Spleen (tissue), 11 donors: ENCODE measurements around the gene PCNX3. TPM values are rescaled to one million over a fixed set of nuclear protein-coding genes. Genes with fewer than 3 reads are reported as not detected.

ENCODE experiments used
- DNase-seq: peaks from one replicate; pipeline ENCODE4 v3.0.0-alpha.2; 2020
- H3K27ac ChIP-seq, 8 donors: fragments of 200-600 bp; sonication (generic) in 7 of 8; 1 replicate in 4 of 8; 2 replicates in 4 of 8; pipeline versions ENCODE4 v1.5.0 to v1.8.0; 2016 to 2021; ENCODE audit warnings: inconsistent platforms in 4 of 8, mild to moderate bottlenecking in 4 of 8, moderate library complexity in 1 of 8
- H3K27me3 ChIP-seq, 7 donors: fragments of 200-600 bp; sonication (generic) in 6 of 7; replicated peaks in 1 of 7; 1 replicate in 4 of 7; 2 replicates in 3 of 7; pipeline versions ENCODE4 v1.5.0 to v1.8.0; 2016 to 2021; ENCODE audit warnings: inconsistent platforms in 3 of 7, mild to moderate bottlenecking in 1 of 7
- H3K36me3 ChIP-seq, 6 donors: fragments of 200-600 bp; sonication (generic) in 5 of 6; 1 replicate in 4 of 6; 2 replicates in 2 of 6; pipeline versions ENCODE4 v1.5.0 to v1.8.0; 2016 to 2021; ENCODE audit warnings: inconsistent platforms in 2 of 6
- H3K4me1 ChIP-seq, 6 donors: fragments of 200-600 bp; sonication (generic) in 5 of 6; 1 replicate in 3 of 6; 2 replicates in 3 of 6; pipeline versions ENCODE4 v1.5.0 to v1.8.0; 2016 to 2021; ENCODE audit warnings: inconsistent platforms in 3 of 6
- H3K4me3 ChIP-seq, 8 donors: fragments of 200-600 bp; sonication (generic) in 7 of 8; 1 replicate in 4 of 8; 2 replicates in 4 of 8; pipeline versions ENCODE4 v1.5.0 to v1.8.0; 2016 to 2021; ENCODE audit warnings: inconsistent platforms in 4 of 8, mild to moderate bottlenecking in 4 of 8, moderate library complexity in 2 of 8
- H3K9me3 ChIP-seq, 8 donors: fragments of 200-600 bp; sonication (generic) in 7 of 8; 1 replicate in 4 of 8; 2 replicates in 4 of 8; pipeline versions ENCODE4 v1.5.0 to v1.8.0; 2016 to 2021; ENCODE audit warnings: inconsistent platforms in 4 of 8
- CTCF ChIP-seq, 11 experiments: fragments of 200-600 bp in 7 of 11; fragments of 450-650 bp in 4 of 11; sonication (generic) in 4 of 11; IDR thresholded peaks in 8 of 11; conservative IDR thresholded peaks in 3 of 11; 1 replicate in 7 of 11; 2 replicates in 4 of 11; pipeline versions ENCODE4 v1.4.0 to v1.8.0; 2016 to 2021; ENCODE audit warnings: antibody characterized with exemption in 11 of 11, inconsistent platforms in 4 of 11, mild to moderate bottlenecking in 1 of 11
- POLR2A ChIP-seq, 3 donors: fragments of 450-650 bp; IDR thresholded peaks; one replicate each; pipeline ENCODE4 v1.5.1; 2017; ENCODE audit warnings: antibody characterized with exemption in 3 of 3, mild to moderate bottlenecking in 1 of 3
- POLR2AphosphoS5 ChIP-seq, 3 donors: sonication (generic); formaldehyde crosslinking; IDR thresholded peaks; one replicate each; pipeline ENCODE4 v1.5.1; 2017; ENCODE audit warnings: antibody characterized with exemption in 3 of 3
- WGBS, 5 donors: extraction: QIAGEN DNeasy Blood & Tissue Kit in 3 of 5; methylation state at CpG; one replicate each; pipeline versions ENCODE4 v1.1.5 to v1.1.7; 2013 to 2018; 5-methylcytosine and 5-hydroxymethylcytosine counted together
- intact Hi-C: fragments of 100-400 bp; cut with DNase I; formaldehyde crosslinking; loops from one replicate; pipeline ENCODE4 v1.15.0; 2023; ENCODE audit warnings: low total_unique reads
- polyA plus RNA-seq, 3 donors: library from polyadenylated mRNA; stranded (reverse); fragments of 200-250 nt; gene quantifications; one replicate each; pipeline ENCODE4 v1.2.1, GENCODE V29; 2013
- total RNA-seq, 7 donors: library from RNA; depleted of rRNA in 3 of 7; stranded (reverse); fragments of >200 nt in 3 of 7; fragmentation: NEBNext Ultra II Directional in 4 of 7; extraction: Animal tissue kit (Norgen Biotek cat#: 25700) in 4 of 7; gene quantifications; one replicate each; pipeline versions ENCODE4 v1.1.0 to v1.2.1, GENCODE V29; 2016 to 2021
- donor health status: healthy with polysubstance abuse.
- donor health status: DM: no; HTN: no; CAD: no; lungs with moderate emphysema.
- donor health status: DM: no; HTN: no; CAD: no.
- donor health status: Bipolar disorder and iron deficiency.
- donor health status: healthy.
- donor health status: DM: no; HTN: no; CAD: no.
- donor health status: DM: yes; HTN: yes; CAD: no.

The PCNX3 gene
- total and polyA plus RNA-seq, 10 donors: 9.2 to 51.3 (median 46.9) TPM

- intact Hi-C loops: no loop called here
- peaks cover 54 to 81% (median 70%) of the 10 kb centered on the region in 6 donors for H3K4me1 ChIP-seq
- 60 to 78% (median 71%) methylated on average over 3 of the region's 3 CpGs for WGBS, 5 donors
- DNase-seq: no peak
- no peaks in the 10 kb centered on the region for H3K27me3 ChIP-seq
- H3K4me3 ChIP-seq: peak overlapping the region in 1 of 8 donors; percentile 95
- H3K36me3 ChIP-seq: peaks cover 0 to 87% (median 65%) of the 10 kb centered on the region in 6 donors
- H3K27ac ChIP-seq: peak overlapping the region in 5 of 8 donors; percentile 20 to 99 (median 98)
- TF ChIP-seq POLR2AphosphoS5 (IDR thresholded peaks at IDR 0.05): no peak
- TF ChIP-seq POLR2A (IDR thresholded peaks at IDR 0.05): no peak
- no peak for TF ChIP-seq CTCF (IDR thresholded peaks at IDR 0.05 in 8 of 11, conservative IDR thresholded peaks at IDR 0.05 in 3 of 11)
- H3K9me3 ChIP-seq: no peaks in the 10 kb centered on the region
These were observed 6.3 kb upstream of the PCNX3 start for GRCh38 chr11:65609229-65609628.

GRCh38 chr11:65609665-65610064 is 5.9 kb upstream of the PCNX3 start:
- TF ChIP-seq POLR2AphosphoS5 (IDR thresholded peaks at IDR 0.05): peak in 1 of 3 donors; percentile 34
- TF ChIP-seq POLR2A (IDR thresholded peaks at IDR 0.05): no peak
- H3K9me3 ChIP-seq: no peaks in the 10 kb centered on the region
- peak overlapping the region in 2 of 8 donors; percentile 14 to 95 for H3K4me3 ChIP-seq
- no peak for DNase-seq
- peaks cover 54 to 81% (median 70%) of the 10 kb centered on the region in 6 donors for H3K4me1 ChIP-seq
- peaks cover 0 to 83% (median 61%) of the 10 kb centered on the region in 6 donors for H3K36me3 ChIP-seq
- intact Hi-C loops: no loop called here
- WGBS, 5 donors: 73 to 86% (median 84%) methylated on average over 5 of the region's 5 CpGs
- peak overlapping the region in 6 of 8 donors; percentile 20 to 99 (median 98) for H3K27ac ChIP-seq
- no peaks in the 10 kb centered on the region for H3K27me3 ChIP-seq

GRCh38 chr11:65610404-65610803 is 5.2 kb upstream of the PCNX3 start:
- no peak for DNase-seq
- intact Hi-C loops: no loop called here
- no peaks in the 10 kb centered on the region for H3K27me3 ChIP-seq
- H3K4me1 ChIP-seq: peaks cover 54 to 81% (median 70%) of the 10 kb centered on the region in 6 donors
- WGBS, 5 donors: 48 to 67% (median 62%) methylated on average over 5 to 6 of the region's 6 CpGs
- peaks cover 0 to 75% (median 53%) of the 10 kb centered on the region in 6 donors for H3K36me3 ChIP-seq
- peak overlapping the region; percentile 21 to 97 (median 95) for H3K4me3 ChIP-seq
- peak overlapping the region; percentile 68 to 99 (median 97) for H3K27ac ChIP-seq
- H3K9me3 ChIP-seq: no peaks in the 10 kb centered on the region
- TF ChIP-seq POLR2AphosphoS5 (IDR thresholded peaks at IDR 0.05) (no peak), CTCF (IDR thresholded peaks at IDR 0.05 in 8 of 11, conservative IDR thresholded peaks at IDR 0.05 in 3 of 11) (no peak), POLR2A (IDR thresholded peaks at IDR 0.05) (no peak)

- H3K27ac ChIP-seq: peak overlapping the region; percentile 68 to 99 (median 97)
- TF ChIP-seq CTCF (IDR thresholded peaks at IDR 0.05 in 8 of 11, conservative IDR thresholded peaks at IDR 0.05 in 3 of 11) (no peak), POLR2AphosphoS5 (IDR thresholded peaks at IDR 0.05) (peak; percentile 32 to 71 (median 70)), POLR2A (IDR thresholded peaks at IDR 0.05) (no peak)
- peak overlapping the region; percentile 84 to 97 (median 95) for H3K4me3 ChIP-seq
- 15 to 28% (median 25%) methylated on average over 9 to 10 of the region's 10 CpGs for WGBS, 5 donors
- H3K9me3 ChIP-seq: no peaks in the 10 kb centered on the region
- peaks cover 0 to 68% (median 45%) of the 10 kb centered on the region in 6 donors for H3K36me3 ChIP-seq
- DNase-seq: peak; percentile 92
- no peaks in the 10 kb centered on the region for H3K27me3 ChIP-seq
- H3K4me1 ChIP-seq: peaks cover 54 to 80% (median 68%) of the 10 kb centered on the region in 6 donors
- intact Hi-C loops: no loop called here
These were observed 4.4 kb upstream of the PCNX3 start for GRCh38 chr11:65611028-65611757.
